Neural cell (in vitro differentiated cells): ENCODE data around the gene DCP1A. TPM values are rescaled to one million over a fixed set of nuclear protein-coding genes. Genes with fewer than 3 reads are reported as not detected.
"Not testable (repeated sequence)": the region's sequence is repeated elsewhere in the genome, so short reads cannot be mapped to it uniquely, and the experiment has no call there.

ENCODE experiments used
- H2AFZ ChIP-seq: fragments of 200-600, 300-800 bp; sonication (generic), shearing (Covaris generic); 2 replicates; pipeline ENCODE4 v1.6.0; 2014; ENCODE audit warnings: low read depth, mild to moderate bottlenecking, antibody characterized with exemption, low read length, moderate library complexity
- H3F3A ChIP-seq: fragments of 200-600 bp; shearing (Covaris generic); 2 replicates; pipeline ENCODE4 v1.6.1; 2016; ENCODE audit warnings: mild to moderate bottlenecking, moderate library complexity, mixed read lengths, antibody characterized with exemption, low read length; ENCODE audit not compliant: insufficient read depth, poor library complexity, severe bottlenecking
- H3K27ac ChIP-seq: fragments of 200-600, 300-800 bp; sonication (generic), shearing (Covaris generic); 2 replicates; pipeline ENCODE4 v1.5.1; 2014; ENCODE audit warnings: mild to moderate bottlenecking, low read length, moderate library complexity
- H3K27me3 ChIP-seq: fragments of 300-800, 200-600 bp; sonication (generic), shearing (Covaris generic); 2 replicates; pipeline ENCODE4 v1.6.0; 2014; ENCODE audit warnings: mild to moderate bottlenecking, low read depth, low read length, moderate library complexity; ENCODE audit not compliant: insufficient read depth
- H3K36me3 ChIP-seq: fragments of 300-800, 200-600 bp; sonication (generic), shearing (Covaris generic); 2 replicates; pipeline ENCODE4 v1.5.1; 2014; ENCODE audit warnings: mild to moderate bottlenecking, antibody characterized with exemption, low read length, moderate library complexity; ENCODE audit not compliant: insufficient read depth
- H3K4me2 ChIP-seq: fragments of 300-800, 200-600 bp; sonication (generic), shearing (Covaris generic); 2 replicates; pipeline ENCODE4 v1.6.0; 2014; ENCODE audit warnings: mild to moderate bottlenecking, low read length
- H3K4me3 ChIP-seq: fragments of 300-800, 200-600 bp; sonication (generic), shearing (Covaris generic); 2 replicates; pipeline ENCODE4 v1.5.1; 2014; ENCODE audit warnings: mild to moderate bottlenecking, low read length, moderate library complexity
- H3K79me2 ChIP-seq: fragments of 200-600 bp; shearing (Covaris generic); replicated peaks from 2 replicates; pipeline ENCODE4 v1.6.0; 2014; ENCODE audit warnings: mild to moderate bottlenecking, low read length, moderate library complexity; ENCODE audit not compliant: insufficient read depth
- H3K9ac ChIP-seq: fragments of 300-800, 200-600 bp; sonication (generic), shearing (Covaris generic); 2 replicates; pipeline ENCODE4 v1.6.1; 2016; ENCODE audit warnings: mild to moderate bottlenecking, low read length, mixed read lengths
- H3K9me2 ChIP-seq: fragments of 200-600 bp; shearing (Covaris generic); 2 replicates; pipeline ENCODE4 v1.6.1; 2016; ENCODE audit warnings: mild to moderate bottlenecking, low read length, mixed read lengths; ENCODE audit not compliant: insufficient read depth
- H3K9me3 ChIP-seq: fragments of 200-600, 300-800 bp; sonication (generic), shearing (Covaris generic); 2 replicates; pipeline ENCODE4 v1.6.1; 2016; ENCODE audit warnings: mild to moderate bottlenecking, mixed run types, low read length, moderate library complexity, mixed read lengths
- H4K20me1 ChIP-seq: fragments of 200-600 bp; shearing (Covaris generic); 2 replicates; pipeline ENCODE4 v1.6.1; 2016; ENCODE audit warnings: mild to moderate bottlenecking, mixed run types; ENCODE audit not compliant: insufficient read depth
- CTCF ChIP-seq: fragments of 450-650 bp; IDR thresholded peaks from 2 replicates; pipeline ENCODE4 v1.5.1; 2014; ENCODE audit warnings: antibody characterized with exemption, mild to moderate bottlenecking, moderate library complexity; ENCODE audit not compliant: poor library complexity, severe bottlenecking
- EP300 ChIP-seq: fragments of 450-650 bp; conservative IDR thresholded peaks from 2 replicates; pipeline ENCODE4 v1.6.1; 2014; ENCODE audit warnings: antibody characterized with exemption, mild to moderate bottlenecking, moderate library complexity; ENCODE audit not compliant: poor library complexity, severe bottlenecking
- EZH2 ChIP-seq: fragments of 200-600, 300-800 bp; shearing (Covaris generic), sonication (generic); IDR thresholded peaks from 2 replicates; pipeline ENCODE4 v1.6.1; 2014; ENCODE audit warnings: antibody characterized with exemption, low read length, borderline replicate concordance, mild to moderate bottlenecking; ENCODE audit not compliant: insufficient read depth, poor library complexity, severe bottlenecking
- MXI1 ChIP-seq: fragments of 450-650 bp; conservative IDR thresholded peaks from 2 replicates; pipeline ENCODE4 v1.6.1; 2014; ENCODE audit warnings: antibody characterized with exemption, mild to moderate bottlenecking; ENCODE audit not compliant: poor library complexity, severe bottlenecking
- POLR2AphosphoS5 ChIP-seq: IDR thresholded peaks from 2 replicates; pipeline ENCODE4 v1.6.1; 2012
- RAD21 ChIP-seq: fragments of 450-650 bp; conservative IDR thresholded peaks from 2 replicates; pipeline ENCODE4 v1.6.1; 2014; ENCODE audit warnings: antibody characterized with exemption, mild to moderate bottlenecking, moderate library complexity
- REST ChIP-seq: IDR thresholded peaks from 2 replicates; pipeline ENCODE4 v1.6.1; 2012; ENCODE audit warnings: borderline replicate concordance
- SMC3 ChIP-seq: fragments of 450-650 bp; conservative IDR thresholded peaks from 2 replicates; pipeline ENCODE4 v1.6.1; 2014; ENCODE audit warnings: antibody characterized with exemption, mild to moderate bottlenecking, moderate library complexity; ENCODE audit not compliant: poor library complexity
- TAF1 ChIP-seq: IDR thresholded peaks from 2 replicates; pipeline ENCODE4 v1.6.1; 2012; ENCODE audit warnings: low read depth
- polyA plus RNA-seq: library from polyadenylated mRNA; depleted of rRNA; stranded (reverse); fragments of >200 nt; gene quantifications from 2 replicates; pipeline ENCODE4 v1.2.3, GENCODE V29; 2014

Gene DCP1A
- polyA plus RNA-seq, 1 donor from 2014 or later, result 12.5 TPM

- Histone ChIP-seq H3K9ac (no peak overlapping the region), H3K9me3 (no peaks in the 10 kb centered on the region), H3K27me3 (no peaks in the 10 kb centered on the region), H3F3A (no peaks in the 10 kb centered on the region), H3K9me2 (no peaks in the 10 kb centered on the region), H3K36me3 (no peaks in the 10 kb centered on the region), H3K4me2 (no peak overlapping the region), H3K4me3 (no peak overlapping the region), H3K27ac (no peak overlapping the region), H2AFZ (no peak overlapping the region), H4K20me1 (no peaks in the 10 kb centered on the region), H3K79me2 (no peaks in the 10 kb centered on the region)
- no peak for TF ChIP-seq REST
- no peak for TF ChIP-seq EP300
- no peak for TF ChIP-seq SMC3
- no peak for TF ChIP-seq MXI1
- TF ChIP-seq POLR2AphosphoS5, result no peak
- no peak for TF ChIP-seq CTCF
- TF ChIP-seq RAD21, result no peak
- no peak for TF ChIP-seq TAF1
Measured at GRCh38 chr3:53376679-53377078, 29.3 kb upstream of the DCP1A start.

GRCh38 chr3:53375019-53375418 is 27.7 kb upstream of the DCP1A start:
- Histone ChIP-seq H3K36me3 (no peaks in the 10 kb centered on the region), H4K20me1 (no peaks in the 10 kb centered on the region), H3K4me2 (no peak overlapping the region), H3K79me2 (no peaks in the 10 kb centered on the region), H3K9me3 (no peaks in the 10 kb centered on the region), H3K27me3 (no peaks in the 10 kb centered on the region), H3K4me3 (no peak overlapping the region), H3K27ac (no peak overlapping the region), H3K9me2 (no peaks in the 10 kb centered on the region), H3F3A (no peaks in the 10 kb centered on the region), H3K9ac (no peak overlapping the region), H2AFZ (no peak overlapping the region)
- TF ChIP-seq SMC3 (peak; percentile 66), EZH2 (no peak), EP300 (no peak), MXI1 (no peak), CTCF (peak; percentile 67), REST (no peak), TAF1 (no peak), POLR2AphosphoS5 (no peak), RAD21 (peak; percentile 73)

- H3K27ac ChIP-seq, H4K20me1 ChIP-seq, H3K27me3 ChIP-seq, H3K9me2 ChIP-seq, H3K4me3 ChIP-seq, H3K36me3 ChIP-seq, H3K79me2 ChIP-seq, H3K4me2 ChIP-seq, H2AFZ ChIP-seq, H3K9me3 ChIP-seq, H3K9ac ChIP-seq, H3F3A ChIP-seq: not testable (repeated sequence)
Measured at GRCh38 chr3:53370719-53371118, 23.4 kb upstream of the DCP1A start.
